HG03025 (cell line): Measurements from ENCODE around the gene PRG3.
"Not testable (repeated sequence)": the region's sequence is repeated elsewhere in the genome, so short reads cannot be mapped to it uniquely, and the experiment has no call there.

ENCODE experiments used
- ATAC-seq: cut with Tn5 transposase; IDR thresholded peaks from one replicate; pipeline ENCODE4 v1.9.1; 2021; ENCODE audit warnings: mild to moderate bottlenecking, moderate library complexity; ENCODE audit not compliant: unreplicated experiment, low FRiP score

The PRG3 gene

GRCh38 chr11:57361926-57362325 lies 19.0 kb downstream of the PRG3 start:
- no peak for ATAC-seq

GRCh38 chr11:57361420-57361819 lies 19.5 kb downstream of the PRG3 start:
- not testable (repeated sequence) for ATAC-seq

- no peak for ATAC-seq
These were observed 20.0 kb downstream of the PRG3 start for GRCh38 chr11:57360991-57361390.

GRCh38 chr11:57359896-57360690 lies 20.9 kb downstream of the PRG3 start:
- no peak for ATAC-seq

- ATAC-seq, result no peak
These were observed 21.6 kb downstream of the PRG3 start for GRCh38 chr11:57359396-57359795.

GRCh38 chr11:57358991-57359390 lies 22.0 kb downstream of the PRG3 start:
- ATAC-seq, result no peak

GRCh38 chr11:57358543-57358961 lies 22.4 kb downstream of the PRG3 start:
- ATAC-seq, result no peak

GRCh38 chr11:57357856-57358255 lies 23.1 kb downstream of the PRG3 start:
- no peak for ATAC-seq

- ATAC-seq, result no peak
These were observed 23.6 kb downstream of the PRG3 start for GRCh38 chr11:57357310-57357709.

- no peak for ATAC-seq
These were observed 24.7 kb downstream of the PRG3 start for GRCh38 chr11:57356268-57356667.

- no peak for ATAC-seq
These were observed 26.3 kb downstream of the PRG3 start for GRCh38 chr11:57354699-57355098.

- no peak for ATAC-seq
These were observed 27.1 kb downstream of the PRG3 start for GRCh38 chr11:57353852-57354251.

GRCh38 chr11:57353446-57353845 lies 27.5 kb downstream of the PRG3 start:
- no peak for ATAC-seq

GRCh38 chr11:57353036-57353435 lies 27.9 kb downstream of the PRG3 start:
- no peak for ATAC-seq

- no peak for ATAC-seq
These were observed 31.3 kb downstream of the PRG3 start for GRCh38 chr11:57349491-57350274.

GRCh38 chr11:57348636-57349313 lies 32.2 kb downstream of the PRG3 start:
- ATAC-seq, result no peak

GRCh38 chr11:57348052-57348451 lies 32.9 kb downstream of the PRG3 start:
- ATAC-seq, result no peak

- ATAC-seq, result no peak
These were observed 33.6 kb downstream of the PRG3 start for GRCh38 chr11:57347336-57347735.

GRCh38 chr11:57345555-57346211 lies 35.3 kb downstream of the PRG3 start:
- ATAC-seq, result peak; percentile 74

- no peak for ATAC-seq
These were observed 36.1 kb downstream of the PRG3 start for GRCh38 chr11:57344826-57345225.

- no peak for ATAC-seq
These were observed 37.1 kb downstream of the PRG3 start for GRCh38 chr11:57343825-57344224.
